GM21576 (cell line): ENCODE results near the gene CARMIL3.

ENCODE experiments used
- ATAC-seq: cut with Tn5 transposase; IDR thresholded peaks from one replicate; pipeline ENCODE4 v1.9.1; 2021; ENCODE audit warnings: mild to moderate bottlenecking, moderate library complexity; ENCODE audit not compliant: unreplicated experiment

The CARMIL3 gene

GRCh38 chr14:24113801-24114531 is 62.2 kb downstream of the CARMIL3 start:
- peak; percentile 22 for ATAC-seq

- ATAC-seq = peak; percentile 85
Measured at GRCh38 chr14:24114532-24115421, 63.0 kb downstream of the CARMIL3 start, which contains the start of the genes DCAF11 and NRL. TSS of gene DCAF11 (plus strand) at chr14:24114777. CDS start at chr14:24115595, 818 bp downstream. TSS of gene NRL (minus strand) at chr14:24114949. CDS start at chr14:24082848, 32,101 bp downstream.

DNA sequence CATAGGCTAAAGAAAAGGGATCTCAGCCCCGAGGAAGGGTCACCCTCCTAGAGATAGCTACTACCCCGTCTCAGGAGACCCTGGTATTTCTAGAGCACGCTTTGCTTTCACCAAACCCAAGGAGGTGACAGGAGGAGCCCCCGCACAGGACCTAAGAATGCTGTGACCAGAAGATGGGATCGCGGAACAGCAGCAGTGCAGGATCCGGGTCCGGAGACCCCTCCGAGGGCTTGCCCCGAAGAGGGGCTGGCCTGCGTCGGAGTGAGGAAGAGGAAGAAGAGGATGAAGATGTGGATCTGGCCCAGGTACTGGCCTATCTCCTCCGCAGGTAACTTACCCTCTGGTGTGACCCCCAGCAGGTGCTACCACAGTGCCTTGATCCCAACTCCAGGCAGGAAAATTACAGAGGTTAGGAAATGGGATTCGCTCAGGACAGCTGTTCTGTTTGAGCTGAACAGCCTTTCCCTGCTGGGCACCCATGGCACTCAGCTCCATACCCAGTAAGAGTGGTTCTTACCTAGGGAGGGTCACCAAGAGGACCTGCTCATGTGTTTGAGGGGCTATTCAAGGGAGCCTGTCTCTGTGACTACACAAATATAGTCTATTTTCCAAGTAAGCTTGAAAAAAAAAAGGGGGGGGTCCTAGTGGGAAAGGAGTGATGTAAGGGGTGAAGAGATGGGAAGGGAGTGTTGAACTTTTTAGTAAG is 63.8 kb downstream of the CARMIL3 start:
- no peak for ATAC-seq

DNA sequence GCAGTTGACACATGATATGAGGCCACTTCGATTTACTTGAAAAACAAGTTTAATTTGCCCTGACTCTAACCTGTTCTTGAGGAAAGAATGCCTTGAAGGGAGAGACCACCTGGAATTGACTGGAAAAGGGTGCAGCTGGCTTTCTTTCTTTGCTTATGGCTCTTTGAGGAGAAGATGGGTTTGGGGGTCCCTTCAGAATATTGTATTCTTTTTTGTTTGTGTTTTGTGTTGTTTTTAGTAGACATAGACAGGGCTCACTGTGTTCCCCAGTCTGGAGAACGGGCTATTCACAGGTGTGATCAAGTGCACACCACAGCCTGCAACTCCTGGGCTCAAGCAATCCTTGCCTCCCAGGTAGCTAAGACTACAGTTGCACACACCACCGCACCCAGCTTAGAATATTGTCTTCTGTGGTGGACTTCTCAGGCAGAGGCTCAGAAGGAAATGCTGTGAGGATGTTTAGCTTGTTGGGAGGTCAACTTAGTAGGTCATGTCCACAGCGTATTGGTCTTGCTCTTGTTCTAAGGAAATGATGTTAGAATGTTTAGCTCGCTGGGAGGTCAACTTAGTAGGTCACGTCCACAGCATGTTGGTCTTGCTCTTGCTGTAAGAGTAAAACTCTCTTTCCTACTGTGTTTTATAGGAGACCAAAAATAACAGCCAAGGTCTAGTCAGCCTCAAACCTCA is 64.5 kb downstream of the CARMIL3 start:
- no peak for ATAC-seq

DNA sequence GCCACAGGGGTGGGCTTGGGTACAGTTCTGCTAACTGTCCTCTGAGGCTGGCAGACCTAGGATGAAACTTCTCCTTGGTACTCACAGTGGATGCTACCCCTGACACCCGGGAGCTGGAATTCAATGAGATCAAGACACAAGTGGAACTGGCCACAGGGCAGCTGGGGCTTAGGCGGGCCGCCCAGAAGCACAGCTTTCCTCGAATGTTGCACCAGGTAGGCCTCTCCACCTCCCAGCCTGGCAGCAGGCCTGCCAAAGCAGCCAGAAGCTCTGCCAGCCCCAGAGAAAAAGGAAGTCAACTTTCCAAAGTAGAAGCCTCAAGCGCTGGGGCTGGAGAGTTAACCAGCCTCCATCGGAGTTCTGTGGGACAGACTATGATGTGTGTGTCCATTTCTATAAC is 65.4 kb downstream of the CARMIL3 start:
- no peak for ATAC-seq
